GM18867 (cell line): ENCODE results near the gene UBE2J2.
A peak's percentile ranks its signal among the peaks of the same experiment; 100 is the strongest.
"Not testable (repeated sequence)": the region's sequence is repeated elsewhere in the genome, so short reads cannot be mapped to it uniquely, and the experiment has no call there.

Experiments used
- ATAC-seq: cut with Tn5 transposase; IDR thresholded peaks from one replicate; pipeline ENCODE4 v1.9.1; 2021; ENCODE audit warnings: mild to moderate bottlenecking, moderate library complexity; ENCODE audit not compliant: unreplicated experiment

The UBE2J2 gene

GRCh38 chr1:1273512-1274298 is at the start of gene UBE2J2:
TSS of gene UBE2J2 (minus strand) at chr1:1273854. CDS start at chr1:1267992, 5,862 bp downstream.
- peak; percentile 84 for ATAC-seq

- ATAC-seq, result no peak
Observed at GRCh38 chr1:1322952-1323351, 49.3 kb upstream of the UBE2J2 start.

GRCh38 chr1:1322418-1322817 is 48.8 kb upstream of the UBE2J2 start:
- no peak for ATAC-seq

GRCh38 chr1:1321477-1321876 is 47.8 kb upstream of the UBE2J2 start:
- ATAC-seq, result no peak

- no peak for ATAC-seq
Observed at GRCh38 chr1:1320666-1321448, 47.2 kb upstream of the UBE2J2 start.

GRCh38 chr1:1319646-1319941 is 45.9 kb upstream of the UBE2J2 start:
- ATAC-seq, result no peak

GRCh38 chr1:1318777-1319645 is 45.4 kb upstream of the UBE2J2 start:
- ATAC-seq, result no peak

GRCh38 chr1:1318131-1318652 is 44.5 kb upstream of the UBE2J2 start:
- no peak for ATAC-seq

- ATAC-seq, result no peak
Observed at GRCh38 chr1:1317420-1317819, 43.8 kb upstream of the UBE2J2 start.

GRCh38 chr1:1316199-1316598 is 42.5 kb upstream of the UBE2J2 start:
- ATAC-seq, result not testable (repeated sequence)

GRCh38 chr1:1315435-1315954 is 41.8 kb upstream of the UBE2J2 start:
- ATAC-seq, result no peak

- ATAC-seq, result no peak
Observed at GRCh38 chr1:1314678-1315335, 41.2 kb upstream of the UBE2J2 start.

GRCh38 chr1:1314237-1314586 is 40.6 kb upstream of the UBE2J2 start:
- no peak for ATAC-seq

GRCh38 chr1:1313500-1314236 is 40.0 kb upstream of the UBE2J2 start:
- no peak for ATAC-seq

- no peak for ATAC-seq
Observed at GRCh38 chr1:1312450-1313314, 39.0 kb upstream of the UBE2J2 start.

- ATAC-seq, result no peak
Observed at GRCh38 chr1:1311107-1312104, 37.8 kb upstream of the UBE2J2 start.

- no peak for ATAC-seq
Observed at GRCh38 chr1:1310476-1311053, 36.9 kb upstream of the UBE2J2 start.

- ATAC-seq, result no peak
Observed at GRCh38 chr1:1310109-1310385, 36.4 kb upstream of the UBE2J2 start.
